ENCODE results near the gene TRIP12.
A peak's percentile ranks its signal among the peaks of the same experiment; 100 is the strongest.

DNA sequence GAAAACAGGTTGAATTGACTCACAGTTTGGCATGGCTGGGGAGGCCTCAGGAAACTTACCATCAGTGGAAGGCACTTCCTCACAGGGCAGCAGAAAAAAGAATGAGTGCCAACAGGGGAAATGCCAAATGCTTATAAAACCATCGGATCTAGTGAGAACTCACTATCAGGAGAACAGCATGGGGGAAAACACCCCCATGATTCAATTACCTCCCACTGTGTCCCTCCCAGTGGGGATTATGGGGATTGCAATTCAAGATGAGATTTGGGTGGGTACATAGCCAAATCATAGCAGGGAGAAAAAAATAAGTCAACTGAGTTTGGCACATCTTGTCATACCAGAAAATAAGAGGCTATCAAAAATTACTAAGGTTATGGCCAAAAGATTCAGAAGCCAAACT, 96.3 kb downstream of the TRIP12 start:
- no peak for TF ChIP-seq REST (IDR thresholded peaks at IDR 0.05; ENCODE audit: insufficient read depth in 1 of 2, low read depth in 2 of 2, low read length in 1 of 2)
- no peak for TF ChIP-seq POLR2AphosphoS5 (IDR thresholded peaks at IDR 0.05; ENCODE audit: low read depth, low read length)
- TF ChIP-seq, protein P1, sequence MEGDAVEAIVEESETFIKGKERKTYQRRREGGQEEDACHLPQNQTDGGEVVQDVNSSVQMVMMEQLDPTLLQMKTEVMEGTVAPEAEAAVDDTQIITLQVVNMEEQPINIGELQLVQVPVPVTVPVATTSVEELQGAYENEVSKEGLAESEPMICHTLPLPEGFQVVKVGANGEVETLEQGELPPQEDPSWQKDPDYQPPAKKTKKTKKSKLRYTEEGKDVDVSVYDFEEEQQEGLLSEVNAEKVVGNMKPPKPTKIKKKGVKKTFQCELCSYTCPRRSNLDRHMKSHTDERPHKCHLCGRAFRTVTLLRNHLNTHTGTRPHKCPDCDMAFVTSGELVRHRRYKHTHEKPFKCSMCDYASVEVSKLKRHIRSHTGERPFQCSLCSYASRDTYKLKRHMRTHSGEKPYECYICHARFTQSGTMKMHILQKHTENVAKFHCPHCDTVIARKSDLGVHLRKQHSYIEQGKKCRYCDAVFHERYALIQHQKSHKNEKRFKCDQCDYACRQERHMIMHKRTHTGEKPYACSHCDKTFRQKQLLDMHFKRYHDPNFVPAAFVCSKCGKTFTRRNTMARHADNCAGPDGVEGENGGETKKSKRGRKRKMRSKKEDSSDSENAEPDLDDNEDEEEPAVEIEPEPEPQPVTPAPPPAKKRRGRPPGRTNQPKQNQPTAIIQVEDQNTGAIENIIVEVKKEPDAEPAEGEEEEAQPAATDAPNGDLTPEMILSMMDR (IDR thresholded peaks at IDR 0.05) = peak; percentile 20; the same call in 1 of the 2 replicates
- no peak for TF ChIP-seq SIN3A (IDR thresholded peaks at IDR 0.05; ENCODE audit: borderline replicate concordance, insufficient read depth, low read depth, low read length)
- no peak for TF ChIP-seq TCF7L2 (IDR thresholded peaks at IDR 0.05; ENCODE audit: low read depth, low read length)
